Measurements from ENCODE around the gene C6orf118. TPM values are rescaled to one million over a fixed set of nuclear protein-coding genes. Genes with fewer than 3 reads are reported as not detected.

C6orf118 gene
- total RNA-seq, 6 donors from 2014 or later = 3.5 to 48.3 (median 13.8) TPM; not detected in 1

GRCh38 chr6:165321555-165322145 lies 12.2 kb upstream of the C6orf118 start:
- DNase-seq = no peak

GRCh38 chr6:165321150-165321549 lies 11.7 kb upstream of the C6orf118 start:
- TF ChIP-seq CTCF (IDR thresholded peaks at IDR 0.05) (no peak), POLR2A (IDR thresholded peaks at IDR 0.05) (no peak), POLR2AphosphoS5 (IDR thresholded peaks at IDR 0.05) (no peak), EP300 (IDR thresholded peaks at IDR 0.05) (no peak)
- no peak for DNase-seq
- WGBS, 2 donors = 81 to 90% methylated on average over 3 of the region's 3 CpGs
- Histone ChIP-seq H3K27me3 (no peaks in the 10 kb centered on the region), H3K4me1 (no peaks in the 10 kb centered on the region), H3K9me3 (peaks cover 0 to 12% (median 6%) of the 10 kb centered on the region in 4 donors), H3K36me3 (no peaks in the 10 kb centered on the region), H3K27ac (no peak overlapping the region), H3K4me3 (no peak overlapping the region)
- no peak for ATAC-seq (ENCODE audit: low FRiP score in 2 of 2)

More at GRCh38 chr6:165321555-165322145, 12.2 kb upstream of the C6orf118 start:
- H3K36me3 ChIP-seq = no peaks in the 10 kb centered on the region
- no peak for ATAC-seq (ENCODE audit: low FRiP score in 2 of 2)
- no peaks in the 10 kb centered on the region for H3K27me3 ChIP-seq
- TF ChIP-seq POLR2AphosphoS5 (IDR thresholded peaks at IDR 0.05) (no peak), CTCF (IDR thresholded peaks at IDR 0.05) (no peak), POLR2A (IDR thresholded peaks at IDR 0.05) (no peak), EP300 (IDR thresholded peaks at IDR 0.05) (no peak)
- 63 to 73% methylated on average over 1 of the region's 1 CpG for WGBS, 2 donors
- H3K4me3 ChIP-seq = no peak overlapping the region
- no peak overlapping the region for H3K27ac ChIP-seq
- peaks cover 0 to 12% (median 6%) of the 10 kb centered on the region in 4 donors for H3K9me3 ChIP-seq
- H3K4me1 ChIP-seq = no peaks in the 10 kb centered on the region

- ATAC-seq (ENCODE audit: low FRiP score in 2 of 2) (no peak), DNase-seq (no peak)
- Histone ChIP-seq H3K27me3 (no peaks in the 10 kb centered on the region), H3K27ac (no peak overlapping the region), H3K4me3 (no peak overlapping the region), H3K9me3 (peaks cover 0 to 12% (median 6%) of the 10 kb centered on the region in 4 donors), H3K36me3 (no peaks in the 10 kb centered on the region), H3K4me1 (no peaks in the 10 kb centered on the region)
- TF ChIP-seq POLR2AphosphoS5 (IDR thresholded peaks at IDR 0.05) (no peak), EP300 (IDR thresholded peaks at IDR 0.05) (no peak), POLR2A (IDR thresholded peaks at IDR 0.05) (no peak), CTCF (IDR thresholded peaks at IDR 0.05) (no peak)
- 82 to 86% methylated on average over 14 of the region's 14 CpGs for WGBS, 2 donors
Measured at GRCh38 chr6:165317723-165318122, 8.3 kb upstream of the C6orf118 start.

GRCh38 chr6:165306955-165307354 lies 2.5 kb downstream of the C6orf118 start:
- no peak overlapping the region for H3K27ac ChIP-seq
- H3K9me3 ChIP-seq = no peaks in the 10 kb centered on the region
- no peak overlapping the region for H3K4me3 ChIP-seq
- DNase-seq = no peak
- WGBS, 2 donors = 83 to 91% methylated on average over 3 of the region's 3 CpGs
- ATAC-seq (ENCODE audit: low FRiP score in 2 of 2) = no peak
- H3K27me3 ChIP-seq = no peaks in the 10 kb centered on the region
- peaks cover 0 to 12% (median 0%) of the 10 kb centered on the region in 4 donors for H3K4me1 ChIP-seq
- no peak for TF ChIP-seq CTCF (IDR thresholded peaks at IDR 0.05)
- TF ChIP-seq EP300 (IDR thresholded peaks at IDR 0.05) = no peak
- TF ChIP-seq POLR2AphosphoS5 (IDR thresholded peaks at IDR 0.05) = no peak
- no peaks in the 10 kb centered on the region for H3K36me3 ChIP-seq
